Panc1 (cell line): ENCODE data around the gene MUC5AC. TPM values are rescaled to one million over a fixed set of nuclear protein-coding genes. Genes with fewer than 3 reads are reported as not detected.

Source experiments
- ATAC-seq: fragments of 200-7000 bp; cut with Tn5 transposase; 2 replicates; pipeline ENCODE4 v1.9.1; 2020; ENCODE audit warnings: mild to moderate bottlenecking, moderate library complexity
- BruUV-seq: library from RNA; stranded (reverse); fragments of 400-500 nt; replicated peaks from 2 replicates; lab custom pipeline; 2021; lab: Mats Ljungman, UMichigan
- CTCF ChIA-PET: fragments of 300-600 bp; sonication (Branson Sonifier 250); formaldehyde crosslinking; loops from one replicate; lab custom pipeline; 2022; ENCODE audit warnings: antibody characterized with exemption; lab: Charles Lee
- POLR2A ChIA-PET: fragments of 300-600 bp; sonication (Branson Sonifier 250); formaldehyde crosslinking; loops from one replicate; lab custom pipeline; 2022; ENCODE audit warnings: antibody characterized with exemption; lab: Charles Lee
- DNase-seq: peaks from one replicate; pipeline ENCODE4 v3.0.0-alpha.2; 2010; ENCODE audit warnings: low read depth, low spot score
- H3K27ac ChIP-seq: 2 replicates; pipeline ENCODE4 v1.5.1; 2011; ENCODE audit warnings: mild to moderate bottlenecking, low read length, inconsistent platforms
- H3K27me3 ChIP-seq: fragments of 200-500 bp; sonication (Bioruptor generic); 2 replicates; pipeline ENCODE4 v1.6.0; 2014; ENCODE audit warnings: low read length, inconsistent platforms; ENCODE audit not compliant: control insufficient read depth, insufficient read depth
- H3K36me3 ChIP-seq: fragments of 200-500 bp; sonication (Bioruptor generic); 2 replicates; pipeline ENCODE4 v1.5.1; 2014; ENCODE audit warnings: inconsistent platforms, mild to moderate bottlenecking, low read length, moderate library complexity; ENCODE audit not compliant: control insufficient read depth, insufficient read depth
- H3K4me1 ChIP-seq: 2 replicates; pipeline ENCODE4 v1.5.1; 2011; ENCODE audit warnings: inconsistent platforms, mild to moderate bottlenecking, low read length, moderate library complexity; ENCODE audit not compliant: control insufficient read depth, insufficient read depth
- H3K4me3 ChIP-seq, 2 experiments: 2 replicates each; pipeline ENCODE4 v1.5.1; 2011 to 2012; ENCODE audit warnings: low read depth in 2 of 2, low read length in 2 of 2, mild to moderate bottlenecking in 2 of 2, inconsistent platforms in 1 of 2, moderate library complexity in 1 of 2
- H3K9me3 ChIP-seq: fragments of 200-500 bp; sonication (Bioruptor generic); 2 replicates; pipeline ENCODE4 v1.5.1; 2014; ENCODE audit warnings: low read depth, mild to moderate bottlenecking, inconsistent platforms, low read length, moderate library complexity; ENCODE audit not compliant: control insufficient read depth, insufficient read depth
- CTCF ChIP-seq: fragments of 450-650 bp; IDR thresholded peaks from 2 replicates; pipeline ENCODE4 v1.5.1; 2017; ENCODE audit warnings: mild to moderate bottlenecking
- POLR2AphosphoS5 ChIP-seq: IDR thresholded peaks from 2 replicates; pipeline ENCODE4 v1.6.1; 2012; ENCODE audit warnings: mild to moderate bottlenecking, low read depth, low read length, moderate library complexity
- REST ChIP-seq, 2 experiments: IDR thresholded peaks; 2 replicates each; pipeline ENCODE4 v1.6.1; 2011 to 2012; ENCODE audit warnings: low read depth in 2 of 2, control low read depth in 1 of 2, low read length in 1 of 2, mild to moderate bottlenecking in 1 of 2, moderate library complexity in 1 of 2; ENCODE audit not compliant: insufficient read depth in 1 of 2
- SIN3A ChIP-seq: IDR thresholded peaks from 2 replicates; pipeline ENCODE4 v1.6.1; 2012; ENCODE audit warnings: low read depth, mild to moderate bottlenecking, low read length, moderate library complexity, borderline replicate concordance; ENCODE audit not compliant: insufficient read depth
- TCF7L2 ChIP-seq: IDR thresholded peaks from 2 replicates; pipeline ENCODE4 v1.6.1; 2011; ENCODE audit warnings: mild to moderate bottlenecking, low read depth, low read length, inconsistent platforms
- in situ Hi-C: cut with HindIII; loops from 2 replicates; pipeline ENCODE4 v1.10.0; 2016; ENCODE audit warnings: low sequenced_read_pairs, low pct_unique_long_range_greater_than_20kb
- intact Hi-C: fragments of 100-400 bp; cut with micrococcal nuclease; formaldehyde crosslinking; loops from one replicate; pipeline ENCODE4 v1.10.0; 2022; ENCODE audit not compliant: unreplicated experiment
- total RNA-seq: library from RNA; stranded (reverse); gene quantifications from one replicate; pipeline ENCODE4 v1.2.1, GENCODE V29; 2021; ENCODE audit not compliant: unreplicated experiment

MUC5AC gene
- total RNA-seq, 1 experiment from 2014 or later: 0.03 TPM

GRCh38 chr11:1219834-1220815, 62.4 kb downstream of the MUC5AC start:
- TF ChIP-seq CTCF (no peak), SIN3A (no peak), REST (IDR thresholded peaks at IDR 0.05; ENCODE audit: insufficient read depth in 1 of 2, low read depth in 2 of 2, low read length in 1 of 2) (no peak), TCF7L2 (no peak), POLR2AphosphoS5 (no peak)
- no peak overlapping the region for H3K27ac ChIP-seq
- H3K4me3 ChIP-seq: no peak overlapping the region
- ATAC-seq (peak; percentile 17; the same call in 1 of the 2 replicates), DNase-seq (no peak)
- intact Hi-C loops (loop anchor here (10.0 kb wide), 1 partner anchor 105 kb away; no protein-coding TSS in a partner anchor), in situ Hi-C loops (no loop called here)
- ChIA-PET POLR2A (no interaction called here), CTCF (interaction anchor here (1.0 kb wide), 1 partner anchor 11 kb away, joined by 3 read pairs; no protein-coding TSS in a partner anchor)
- no TSS peak for BruUV-seq
- H3K4me1 ChIP-seq: peaks cover 28% of the 10 kb centered on the region
- no peaks in the 10 kb centered on the region for H3K9me3 ChIP-seq
- H3K27me3 ChIP-seq: no peaks in the 10 kb centered on the region
- H3K36me3 ChIP-seq: no peaks in the 10 kb centered on the region

GRCh38 chr11:1220941-1221721, 63.4 kb downstream of the MUC5AC start:
- DNase-seq: no peak
- in situ Hi-C loops: no loop called here
- Histone ChIP-seq H3K9me3 (no peaks in the 10 kb centered on the region), H3K4me1 (peaks cover 29% of the 10 kb centered on the region), H3K4me3 (no peak overlapping the region), H3K27me3 (no peaks in the 10 kb centered on the region), H3K27ac (no peak overlapping the region), H3K36me3 (no peaks in the 10 kb centered on the region)
- ChIA-PET POLR2A (no interaction called here), CTCF (no interaction called here)
- no TSS peak for BruUV-seq
- no peak for ATAC-seq
- TF ChIP-seq TCF7L2: no peak
- TF ChIP-seq POLR2AphosphoS5: no peak
- TF ChIP-seq CTCF: no peak
- no peak for TF ChIP-seq REST (IDR thresholded peaks at IDR 0.05; ENCODE audit: insufficient read depth in 1 of 2, low read depth in 2 of 2, low read length in 1 of 2)
- TF ChIP-seq SIN3A: no peak
- intact Hi-C loops: loop anchor here (10.0 kb wide), 1 partner anchor 106 kb away; no protein-coding TSS in a partner anchor
